Hepatic stellate cell (primary cell): Measurements from ENCODE around the gene TRIM49D2.
"Not testable (repeated sequence)": the region's sequence is repeated elsewhere in the genome, so short reads cannot be mapped to it uniquely, and the experiment has no call there.

ENCODE experiments used
- DNase-seq: peaks from one replicate; pipeline ENCODE4 v3.0.0; 2011; ENCODE audit warnings: low spot score

Gene TRIM49D2, protein sequence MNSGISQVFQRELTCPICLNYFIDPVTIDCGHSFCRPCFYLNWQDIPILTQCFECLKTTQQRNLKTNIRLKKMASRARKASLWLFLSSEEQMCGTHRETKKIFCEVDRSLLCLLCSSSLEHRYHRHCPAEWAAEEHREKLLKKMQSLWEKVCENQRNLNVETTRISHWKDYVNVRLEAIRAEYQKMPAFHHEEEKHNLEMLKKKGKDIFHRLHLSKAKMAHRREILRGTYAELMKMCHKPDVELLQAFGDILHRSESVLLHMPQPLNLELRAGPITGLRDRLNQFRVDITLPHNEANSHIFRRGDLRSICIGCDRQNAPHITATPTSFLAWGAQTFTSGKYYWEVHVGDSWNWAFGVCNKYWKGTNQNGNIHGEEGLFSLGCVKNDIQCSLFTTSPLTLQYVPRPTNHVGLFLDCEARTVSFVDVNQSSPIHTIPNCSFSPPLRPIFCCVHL

DNA sequence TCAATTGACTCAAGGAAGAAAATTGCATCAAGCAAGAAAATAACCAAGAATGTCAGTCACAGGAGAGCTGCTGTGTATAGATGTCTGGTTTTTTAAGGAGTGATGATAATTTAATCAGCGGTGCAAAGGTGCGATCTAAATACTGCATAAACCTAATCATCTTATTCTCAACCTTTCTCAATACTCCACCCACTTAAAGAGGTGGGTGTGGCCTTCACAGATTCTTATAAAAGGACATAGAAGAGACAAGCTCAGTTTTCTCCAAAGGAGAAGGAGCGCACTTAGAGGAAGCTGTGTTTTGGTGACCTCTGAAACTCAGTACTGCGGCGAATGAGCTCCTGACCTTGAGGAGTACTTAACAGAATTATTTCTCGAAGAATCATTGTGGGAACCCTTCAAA lies at the start of gene TRIM49D2:
Gene TRIM49D2, plus strand, starts transcription at position 301 of the 400 bp plus-strand sequence. CDS start 2,698 bp downstream, outside the sequence.
- not testable (repeated sequence) for DNase-seq

DNA sequence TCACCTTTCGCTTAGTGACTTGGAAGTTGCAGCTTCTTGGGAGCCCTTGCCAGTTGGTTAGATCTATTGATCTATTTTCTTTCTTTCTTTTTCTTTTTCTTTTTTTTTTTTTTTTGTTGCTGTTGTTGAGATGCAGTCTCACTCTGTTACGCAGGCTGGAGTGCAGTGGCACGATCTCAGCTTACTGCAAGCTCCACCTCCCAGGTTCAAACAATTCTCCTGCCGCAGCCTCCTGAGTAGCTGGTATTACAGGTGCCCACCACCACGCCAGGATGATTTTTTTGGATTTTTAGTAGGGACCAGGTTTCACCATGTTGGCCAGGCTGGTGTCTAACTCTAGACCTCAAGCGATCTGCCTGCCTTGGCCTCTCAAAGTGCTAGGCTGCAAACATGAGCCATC lies 46.4 kb upstream of the TRIM49D2 start:
- not testable (repeated sequence) for DNase-seq

- not testable (repeated sequence) for DNase-seq
These were observed 30.6 kb upstream of the TRIM49D2 start for GRCh38 chr11:89893245-89893644.

GRCh38 chr11:89900809-89901208 lies 23.1 kb upstream of the TRIM49D2 start:
- not testable (repeated sequence) for DNase-seq

DNA sequence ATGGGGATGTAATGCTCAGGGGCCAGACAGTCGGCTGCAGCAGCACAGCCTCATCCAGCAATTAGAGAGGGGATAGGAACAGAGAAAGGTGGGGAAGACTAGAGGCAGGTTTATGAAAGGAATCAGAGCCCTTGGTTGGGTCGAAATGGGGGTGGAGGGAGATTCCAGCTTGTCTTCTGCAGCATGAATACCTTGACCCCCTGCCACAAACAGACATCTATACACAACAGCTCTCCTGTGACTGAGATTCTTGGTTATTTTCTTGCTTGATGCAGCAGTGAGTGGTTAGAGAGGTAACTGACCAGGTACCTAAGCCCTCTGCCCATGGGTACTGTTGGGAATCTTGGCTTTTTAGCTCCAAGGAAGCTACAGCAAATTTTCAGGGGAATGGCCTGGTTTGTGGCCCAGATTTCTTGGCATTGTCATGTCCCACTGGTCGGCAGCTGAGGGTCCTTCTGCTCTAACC lies 1.6 kb upstream of the TRIM49D2 start, which contains the start of gene TRIM49D1:
Gene TRIM49D1, minus strand, starts transcription at position 51 of the 466 bp plus-strand sequence. CDS start 4,535 bp downstream, outside the sequence.
- no peak for DNase-seq

- DNase-seq: not testable (repeated sequence)
These were observed 37.0 kb downstream of the TRIM49D2 start for GRCh38 chr11:89960833-89961232.

GRCh38 chr11:89965737-89966136 lies 41.9 kb downstream of the TRIM49D2 start, which contains the start of gene TRIM64:
Gene TRIM64, plus strand, starts transcription at chr11:89966037. Its CDS starts 2,467 bp downstream, at chr11:89968504.
- not testable (repeated sequence) for DNase-seq
